ENCODE data around the gene PPP1R13B. TPM values are rescaled to one million over a fixed set of nuclear protein-coding genes. Genes with fewer than 3 reads are reported as not detected.

Gene PPP1R13B
- total RNA-seq, 6 experiments from 2014 or later, result 5.1 to 6.2 (median 5.5) TPM

DNA sequence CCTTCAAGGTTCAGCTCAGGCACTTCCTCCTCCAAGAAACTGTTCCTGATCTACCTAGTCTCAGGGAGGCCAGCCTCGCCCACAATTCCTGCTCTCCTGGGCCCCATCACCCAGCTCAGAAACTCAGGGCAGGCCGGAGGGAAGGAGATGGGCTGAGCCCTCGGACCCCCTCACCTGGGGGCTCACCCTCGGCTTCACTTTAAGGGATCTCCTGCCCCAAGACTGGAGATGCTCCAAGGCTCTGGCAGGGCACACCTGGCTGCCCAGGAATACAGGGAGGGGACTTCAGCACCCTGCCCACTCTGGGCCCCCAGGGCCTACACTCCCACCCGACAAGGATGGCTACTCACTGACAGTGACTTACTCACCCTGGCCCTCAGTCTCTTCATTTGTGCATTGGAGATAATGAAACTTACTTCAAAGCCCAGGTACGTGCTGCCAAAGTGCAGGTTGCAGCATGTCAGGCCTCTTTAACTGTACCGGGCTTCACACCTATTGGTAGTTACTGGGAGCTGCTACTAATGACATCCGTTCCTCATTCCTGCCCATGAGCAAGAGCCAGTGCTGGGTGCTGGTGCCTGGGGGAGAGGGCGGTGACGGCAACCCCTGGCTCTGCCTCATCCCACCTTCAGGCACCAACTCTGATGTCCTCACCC, 21.0 kb upstream of the PPP1R13B start:
- Mint-ChIP-seq H3K36me3 (ENCODE audit: low read depth) (no peaks in the 10 kb centered on the region), H3K4me1 (ENCODE audit: low read depth) (no peaks in the 10 kb centered on the region), H3K27me3 (ENCODE audit: insufficient read depth) (peaks cover 2% of the 10 kb centered on the region; the same call in 1 of the 2 replicates), H3K27ac (no peak overlapping the region), H3K4me3 (no peak overlapping the region), H3K9me3 (no peaks in the 10 kb centered on the region)
- TF ChIP-seq, protein P1, sequence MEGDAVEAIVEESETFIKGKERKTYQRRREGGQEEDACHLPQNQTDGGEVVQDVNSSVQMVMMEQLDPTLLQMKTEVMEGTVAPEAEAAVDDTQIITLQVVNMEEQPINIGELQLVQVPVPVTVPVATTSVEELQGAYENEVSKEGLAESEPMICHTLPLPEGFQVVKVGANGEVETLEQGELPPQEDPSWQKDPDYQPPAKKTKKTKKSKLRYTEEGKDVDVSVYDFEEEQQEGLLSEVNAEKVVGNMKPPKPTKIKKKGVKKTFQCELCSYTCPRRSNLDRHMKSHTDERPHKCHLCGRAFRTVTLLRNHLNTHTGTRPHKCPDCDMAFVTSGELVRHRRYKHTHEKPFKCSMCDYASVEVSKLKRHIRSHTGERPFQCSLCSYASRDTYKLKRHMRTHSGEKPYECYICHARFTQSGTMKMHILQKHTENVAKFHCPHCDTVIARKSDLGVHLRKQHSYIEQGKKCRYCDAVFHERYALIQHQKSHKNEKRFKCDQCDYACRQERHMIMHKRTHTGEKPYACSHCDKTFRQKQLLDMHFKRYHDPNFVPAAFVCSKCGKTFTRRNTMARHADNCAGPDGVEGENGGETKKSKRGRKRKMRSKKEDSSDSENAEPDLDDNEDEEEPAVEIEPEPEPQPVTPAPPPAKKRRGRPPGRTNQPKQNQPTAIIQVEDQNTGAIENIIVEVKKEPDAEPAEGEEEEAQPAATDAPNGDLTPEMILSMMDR (IDR thresholded peaks at IDR 0.05), result no peak
- DNase-seq, result no peak

DNA sequence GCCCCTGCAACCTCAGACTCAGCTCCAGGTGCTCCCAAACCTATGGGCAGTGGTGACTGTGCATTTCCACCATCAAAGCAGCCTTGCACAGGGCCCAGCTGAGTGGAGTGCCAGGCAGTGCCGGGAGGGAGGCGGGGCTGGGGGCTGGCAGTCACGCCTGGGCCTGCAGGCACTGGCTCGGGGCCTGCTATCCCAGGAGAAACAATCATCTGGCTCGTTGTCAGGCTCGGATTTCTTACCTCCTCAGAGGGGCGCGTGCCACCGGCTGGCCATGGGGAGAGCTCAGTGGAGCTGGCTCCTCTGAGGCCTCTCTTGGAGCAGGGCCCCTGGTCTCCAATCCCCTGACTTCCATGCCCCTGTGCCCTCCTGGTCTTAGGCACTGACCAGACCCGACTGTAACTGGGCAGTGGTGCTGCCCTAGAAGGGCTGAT, 20.2 kb upstream of the PPP1R13B start:
- no peaks in the 10 kb centered on the region for H3K9me3 Mint-ChIP-seq
- TF ChIP-seq, protein P1 (IDR thresholded peaks at IDR 0.05), result no peak
- H3K27me3 Mint-ChIP-seq (ENCODE audit: insufficient read depth), result peaks cover 2% of the 10 kb centered on the region; the same call in 1 of the 2 replicates
- H3K27ac Mint-ChIP-seq, result no peak overlapping the region
- no peak overlapping the region for H3K4me3 Mint-ChIP-seq
- H3K4me1 Mint-ChIP-seq (ENCODE audit: low read depth), result no peaks in the 10 kb centered on the region; the same call in 1 of the 2 replicates
- no peaks in the 10 kb centered on the region for H3K36me3 Mint-ChIP-seq (ENCODE audit: low read depth)
- DNase-seq, result no peak

GRCh38 chr14:103867020-103867419, 19.6 kb upstream of the PPP1R13B start:
- TF ChIP-seq, protein P1 (IDR thresholded peaks at IDR 0.05), result no peak
- no peak overlapping the region for H3K27ac Mint-ChIP-seq
- DNase-seq, result no peak
- H3K4me1 Mint-ChIP-seq (ENCODE audit: low read depth), result no peaks in the 10 kb centered on the region; the same call in 1 of the 2 replicates
- no peaks in the 10 kb centered on the region for H3K36me3 Mint-ChIP-seq (ENCODE audit: low read depth)
- H3K9me3 Mint-ChIP-seq, result no peaks in the 10 kb centered on the region
- peaks cover 6% of the 10 kb centered on the region for H3K27me3 Mint-ChIP-seq (ENCODE audit: insufficient read depth)
- H3K4me3 Mint-ChIP-seq, result no peak overlapping the region

DNA sequence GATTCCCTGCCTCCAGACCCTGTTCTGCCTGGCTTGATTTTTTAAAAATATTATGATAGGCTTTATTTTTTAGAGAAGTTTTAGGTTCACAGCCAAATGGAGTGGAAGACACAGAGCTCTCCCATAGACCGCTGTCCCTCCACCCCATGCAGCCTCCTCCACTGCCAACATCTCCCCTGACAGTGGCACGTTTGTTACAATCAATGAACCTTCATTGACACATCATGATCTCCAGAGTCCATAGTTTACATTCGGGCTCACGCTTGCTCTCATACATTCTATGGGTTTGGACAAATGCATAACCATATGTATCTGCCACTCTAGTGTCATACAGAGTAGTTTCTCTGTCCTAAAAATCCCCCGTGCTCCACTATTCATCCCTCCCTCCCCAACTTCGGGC, 15.9 kb upstream of the PPP1R13B start:
- Mint-ChIP-seq H3K27ac (no peak overlapping the region), H3K4me3 (no peak overlapping the region), H3K4me1 (ENCODE audit: low read depth) (no peaks in the 10 kb centered on the region; the same call in 1 of the 2 replicates), H3K9me3 (no peaks in the 10 kb centered on the region), H3K27me3 (ENCODE audit: insufficient read depth) (peaks cover 19% of the 10 kb centered on the region), H3K36me3 (ENCODE audit: low read depth) (no peaks in the 10 kb centered on the region)
- TF ChIP-seq, protein P1 (IDR thresholded peaks at IDR 0.05), result no peak
- DNase-seq, result no peak

DNA sequence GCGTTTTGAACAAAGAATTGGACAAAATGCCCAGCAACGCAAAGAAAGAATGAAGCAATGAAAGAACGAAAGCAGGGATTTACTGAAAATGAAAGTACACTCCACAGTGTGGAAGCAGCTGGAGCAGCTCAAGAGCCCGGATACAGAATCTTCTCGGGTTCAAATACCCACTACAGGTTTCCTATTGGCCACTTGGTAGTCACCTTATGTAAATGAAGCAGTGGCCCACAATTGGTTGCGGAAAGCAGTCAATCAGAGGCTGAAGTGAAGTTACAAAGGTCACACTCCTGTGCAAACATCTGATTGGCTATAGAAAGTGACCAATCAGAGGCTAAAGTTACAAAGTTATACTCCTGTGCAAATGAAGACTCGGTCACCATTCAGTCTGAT, 15.0 kb upstream of the PPP1R13B start:
- DNase-seq, result no peak
- TF ChIP-seq, protein P1 (IDR thresholded peaks at IDR 0.05), result no peak
- Mint-ChIP-seq H3K4me1 (ENCODE audit: low read depth) (no peaks in the 10 kb centered on the region; the same call in 1 of the 2 replicates), H3K27me3 (ENCODE audit: insufficient read depth) (peaks cover 20% of the 10 kb centered on the region), H3K4me3 (peak overlapping the region; percentile 66; the same call in 1 of the 2 replicates), H3K9me3 (no peaks in the 10 kb centered on the region), H3K36me3 (ENCODE audit: low read depth) (no peaks in the 10 kb centered on the region), H3K27ac (no peak overlapping the region)
